PC-9 (cell line): ENCODE data around the gene NTM.

ENCODE experiments used
- CTCF ChIP-seq: fragments of 200-600 bp; sonication (generic); conservative IDR thresholded peaks from 2 replicates; pipeline ENCODE4 v1.6.1; 2017; ENCODE audit warnings: mixed run types, antibody characterized with exemption, mild to moderate bottlenecking, moderate library complexity
- EZH2 ChIP-seq: fragments of 200-600 bp; sonication (generic); IDR thresholded peaks from 2 replicates; pipeline ENCODE4 v1.8.0; 2017; ENCODE audit warnings: antibody characterized with exemption, low read depth

GRCh38 chr11:131695889-131696429 is 325.5 kb downstream of the NTM start:
- no peak for TF ChIP-seq EZH2
- TF ChIP-seq CTCF = no peak
